COR-L47 (cell line): ENCODE results near the gene VARS1.
A peak's percentile ranks its signal among the peaks of the same experiment; 100 is the strongest.
"Not testable (repeated sequence)": the region's sequence is repeated elsewhere in the genome, so short reads cannot be mapped to it uniquely, and the experiment has no call there.

Experiments
- DNase-seq: peaks from one replicate; lab custom pipeline; 2025; lab: John Stamatoyannopoulos, UW

VARS1 gene

DNA sequence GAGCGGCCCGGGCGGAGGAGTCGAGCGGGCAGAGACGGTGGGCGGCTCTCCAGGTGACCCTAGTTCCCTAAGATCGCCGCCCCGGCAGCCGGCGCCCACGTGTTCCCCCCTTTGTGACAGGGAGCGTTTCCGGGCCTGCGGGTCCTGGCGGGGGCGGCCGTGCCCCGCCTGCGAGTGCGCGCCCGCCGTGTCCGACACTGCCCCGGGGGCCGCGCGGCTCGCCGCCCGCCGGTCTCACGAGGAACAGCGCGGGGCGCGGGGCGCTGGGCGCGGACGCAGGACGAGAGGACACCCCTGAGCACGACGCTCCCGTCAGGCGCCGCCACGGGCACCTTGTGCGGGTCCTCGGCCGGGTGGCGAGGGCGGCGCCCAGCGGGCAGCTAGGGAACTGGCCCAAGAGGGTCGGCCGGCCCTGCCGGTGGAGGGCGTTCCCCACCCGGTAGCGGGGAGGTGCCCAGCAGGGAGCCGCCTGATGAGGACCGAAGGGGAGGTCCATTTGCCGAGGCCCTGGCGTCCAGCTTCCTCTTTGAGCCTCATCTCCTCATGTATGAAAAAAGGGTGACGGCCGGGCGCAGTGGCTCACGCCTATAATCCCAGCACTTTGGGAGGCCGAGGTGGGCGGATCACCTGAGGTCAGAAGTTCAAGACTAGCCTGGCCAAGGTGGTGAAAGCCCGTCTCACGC lies at the start of gene VARS1:
Gene VARS1 (minus strand): TSS at position 137 of the 683 bp plus-strand sequence. CDS start 535 bp downstream, outside the sequence.
- DNase-seq: peak; percentile 93

DNA sequence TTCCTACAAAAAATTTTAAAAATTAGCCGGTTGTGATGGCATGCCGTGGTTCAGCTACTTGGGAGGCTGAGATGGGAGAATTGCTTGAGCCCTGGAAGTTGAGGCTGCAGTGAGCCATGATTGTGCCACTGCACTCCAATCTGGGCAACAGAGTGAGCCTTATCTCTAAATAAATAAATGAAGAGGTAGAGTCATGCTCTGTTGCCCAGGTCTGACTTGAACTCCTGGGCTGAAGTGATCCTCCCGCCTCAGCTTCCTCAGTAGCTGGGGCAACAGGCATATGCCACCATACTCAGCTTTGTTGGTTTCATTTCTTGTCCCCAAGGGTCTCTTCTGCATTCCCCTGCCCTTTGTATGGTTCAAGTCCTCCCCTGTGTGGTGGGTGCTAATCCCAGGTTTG lies 49.0 kb upstream of the VARS1 start:
- DNase-seq: no peak

DNA sequence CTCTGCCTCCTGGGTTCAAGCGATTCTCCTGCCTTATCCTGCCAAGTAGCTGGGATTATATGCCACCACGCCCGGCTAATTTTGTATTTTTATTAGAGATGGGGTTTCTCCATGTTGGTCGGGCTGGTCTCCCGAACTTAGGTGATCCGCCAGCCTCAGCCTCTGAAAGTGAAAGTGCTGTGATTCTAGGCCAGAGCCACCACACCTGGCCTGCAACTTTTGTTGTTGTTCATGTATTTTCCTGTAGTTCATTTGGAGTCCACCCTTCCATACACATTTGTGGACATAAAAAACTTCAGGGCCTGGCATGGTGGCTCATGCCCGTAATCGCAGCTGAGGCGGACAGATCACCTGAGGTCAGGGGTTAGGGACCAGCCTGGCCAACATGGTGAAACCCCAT lies 46.5 kb upstream of the VARS1 start:
- DNase-seq: no peak

DNA sequence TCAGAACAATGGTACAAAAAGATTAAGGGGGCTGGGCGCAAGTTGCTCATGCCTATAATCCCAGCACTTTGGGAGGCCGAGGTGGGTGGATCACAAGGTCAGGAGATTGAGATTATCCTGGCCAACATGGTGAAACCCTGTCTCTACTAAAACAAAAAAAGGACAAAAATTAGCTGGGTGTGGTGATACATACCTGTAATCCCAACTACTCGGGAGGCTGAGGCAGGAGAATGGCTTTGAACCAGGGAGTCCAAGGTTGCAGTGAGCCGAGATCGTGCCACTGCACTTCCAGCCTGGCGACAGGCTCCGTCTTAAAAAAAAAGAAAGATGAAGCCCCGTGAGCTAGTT lies 44.2 kb upstream of the VARS1 start:
- not testable (repeated sequence) for DNase-seq

DNA sequence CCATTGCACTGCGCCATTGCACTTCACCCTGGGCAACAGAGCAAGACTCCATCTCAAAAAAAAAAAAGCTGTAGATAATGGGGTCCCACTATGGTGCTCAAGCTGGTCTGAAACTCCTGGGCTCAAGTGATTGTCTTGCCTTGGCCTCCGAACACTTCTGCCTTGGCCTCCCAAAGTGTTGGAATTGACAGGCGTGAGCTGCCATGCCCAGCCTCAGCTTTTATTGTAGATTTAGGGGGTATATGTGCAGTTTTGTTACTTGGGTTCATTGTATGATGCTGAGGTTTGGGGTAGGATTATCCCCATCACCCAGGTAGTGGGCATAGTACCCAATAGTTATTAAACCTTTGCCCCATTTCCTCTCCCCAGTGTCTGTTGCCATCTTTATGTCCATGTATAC lies 43.4 kb upstream of the VARS1 start:
- no peak for DNase-seq

DNA sequence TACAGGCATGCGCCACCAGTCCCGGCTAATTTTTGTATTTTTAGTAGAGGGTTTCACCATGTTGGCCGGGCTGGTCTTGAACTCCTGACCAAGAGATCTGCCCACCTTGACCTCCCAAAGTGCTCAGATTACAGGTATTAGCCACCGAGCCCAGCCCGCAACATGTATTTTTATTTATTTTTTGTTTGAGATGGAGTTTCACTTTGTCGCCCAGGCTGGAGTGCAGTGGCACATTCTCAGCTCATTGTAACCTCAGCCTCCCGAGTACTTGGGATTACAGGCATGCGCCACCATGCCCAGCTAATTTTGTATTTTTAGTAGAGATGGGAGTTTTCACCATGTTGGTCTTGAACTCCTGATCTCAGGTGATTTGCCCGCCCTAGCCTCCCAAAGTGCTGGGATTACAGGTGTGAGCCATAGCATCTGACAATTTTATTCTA lies 42.6 kb upstream of the VARS1 start:
- DNase-seq: not testable (repeated sequence)

DNA sequence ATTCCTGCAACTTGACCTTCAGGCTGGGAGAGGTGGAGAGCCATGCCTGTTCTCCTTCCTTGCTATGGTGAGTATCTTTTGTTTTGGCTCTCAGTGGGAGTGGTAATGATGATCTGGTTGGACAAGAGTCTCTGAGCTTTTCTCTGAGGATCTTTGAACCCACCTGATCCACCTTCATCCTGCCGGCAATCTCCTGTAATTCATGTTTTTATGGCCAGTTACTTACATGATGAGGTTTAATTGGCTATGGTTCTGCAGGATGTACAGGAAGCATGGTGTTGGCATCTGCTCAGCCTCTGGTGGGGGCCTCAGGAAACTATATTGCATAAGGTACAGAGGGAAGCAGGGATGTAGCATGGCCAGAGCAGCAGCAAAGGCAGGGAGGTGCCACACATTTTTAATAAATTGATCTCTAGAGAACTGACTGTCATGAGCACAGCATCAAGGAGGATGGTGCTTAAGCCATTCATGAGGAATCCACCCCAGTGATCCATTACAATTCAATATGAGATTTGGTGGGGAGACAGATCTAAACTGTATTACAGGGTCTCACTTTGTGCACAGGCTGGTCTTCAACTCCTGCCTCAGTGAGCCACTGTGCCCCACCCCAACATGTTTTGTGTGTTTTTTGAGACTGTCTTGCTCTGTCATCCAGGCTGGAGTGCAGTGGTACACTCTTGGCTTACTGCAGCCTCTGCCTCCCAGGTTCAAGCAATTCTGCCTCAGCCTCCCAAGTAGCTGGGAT lies 42.0 kb upstream of the VARS1 start:
- DNase-seq: no peak

DNA sequence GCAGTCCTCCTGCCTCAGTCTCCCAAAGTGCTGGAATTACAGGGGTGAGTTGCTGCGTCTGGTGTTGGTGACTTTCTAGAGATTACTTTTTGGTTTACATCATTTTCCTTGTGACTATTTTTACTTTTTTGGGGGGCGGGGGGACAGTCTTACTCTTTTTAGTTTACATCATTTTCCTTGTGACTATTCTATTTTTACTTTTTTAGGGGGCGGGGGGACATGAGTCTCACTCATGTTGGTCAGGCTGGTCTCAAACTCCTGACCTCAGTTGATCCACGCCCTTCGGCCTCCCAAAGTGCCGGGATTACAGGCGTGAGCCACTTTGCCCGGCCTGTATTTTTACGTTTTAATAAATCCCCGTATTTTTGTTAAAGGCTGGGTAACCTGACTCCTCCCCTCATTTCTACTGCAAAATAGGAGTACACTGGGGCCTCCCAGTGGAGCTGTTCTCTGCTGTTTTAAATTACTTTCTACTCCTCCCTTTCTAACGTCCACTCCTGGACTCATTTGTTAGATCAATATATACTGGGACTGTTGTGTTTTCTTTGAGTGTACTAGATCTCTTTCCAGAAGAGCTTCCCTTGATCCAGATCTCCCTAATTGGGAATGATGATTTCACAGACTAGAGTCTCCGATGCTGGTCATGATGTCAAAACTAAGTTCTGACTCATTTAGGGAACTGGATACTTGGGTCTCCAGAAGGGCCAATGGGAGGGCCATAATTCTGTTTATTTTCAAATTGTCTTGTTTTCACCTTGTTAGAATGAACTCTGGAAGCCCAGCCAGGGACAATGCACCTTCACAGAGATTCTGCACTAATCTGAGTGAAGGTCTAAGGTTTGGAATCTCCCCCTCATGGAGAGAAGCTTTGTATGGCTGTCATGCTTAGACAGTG lies 41.2 kb upstream of the VARS1 start:
- DNase-seq: no peak

DNA sequence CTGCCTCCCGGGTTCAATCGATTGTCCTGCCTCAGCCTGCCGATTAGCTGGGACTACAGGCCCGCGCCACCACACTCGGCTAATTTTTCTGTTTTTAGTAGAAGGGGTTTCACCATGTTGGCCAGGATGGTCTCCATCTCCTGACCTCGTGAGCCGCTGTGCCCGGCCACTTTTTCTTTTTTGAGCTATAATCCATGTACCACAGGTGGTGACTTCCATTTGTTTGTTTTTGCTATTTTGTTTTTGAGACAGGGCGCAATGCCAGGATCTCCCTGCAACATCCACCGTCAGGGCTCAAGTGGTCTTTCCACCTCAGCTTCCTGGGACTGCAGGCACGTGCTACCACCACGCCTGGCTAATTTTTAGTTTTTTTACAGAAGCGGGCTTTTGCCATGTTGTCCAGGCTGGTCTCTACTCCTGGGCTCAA lies 40.5 kb upstream of the VARS1 start:
- DNase-seq: no peak

DNA sequence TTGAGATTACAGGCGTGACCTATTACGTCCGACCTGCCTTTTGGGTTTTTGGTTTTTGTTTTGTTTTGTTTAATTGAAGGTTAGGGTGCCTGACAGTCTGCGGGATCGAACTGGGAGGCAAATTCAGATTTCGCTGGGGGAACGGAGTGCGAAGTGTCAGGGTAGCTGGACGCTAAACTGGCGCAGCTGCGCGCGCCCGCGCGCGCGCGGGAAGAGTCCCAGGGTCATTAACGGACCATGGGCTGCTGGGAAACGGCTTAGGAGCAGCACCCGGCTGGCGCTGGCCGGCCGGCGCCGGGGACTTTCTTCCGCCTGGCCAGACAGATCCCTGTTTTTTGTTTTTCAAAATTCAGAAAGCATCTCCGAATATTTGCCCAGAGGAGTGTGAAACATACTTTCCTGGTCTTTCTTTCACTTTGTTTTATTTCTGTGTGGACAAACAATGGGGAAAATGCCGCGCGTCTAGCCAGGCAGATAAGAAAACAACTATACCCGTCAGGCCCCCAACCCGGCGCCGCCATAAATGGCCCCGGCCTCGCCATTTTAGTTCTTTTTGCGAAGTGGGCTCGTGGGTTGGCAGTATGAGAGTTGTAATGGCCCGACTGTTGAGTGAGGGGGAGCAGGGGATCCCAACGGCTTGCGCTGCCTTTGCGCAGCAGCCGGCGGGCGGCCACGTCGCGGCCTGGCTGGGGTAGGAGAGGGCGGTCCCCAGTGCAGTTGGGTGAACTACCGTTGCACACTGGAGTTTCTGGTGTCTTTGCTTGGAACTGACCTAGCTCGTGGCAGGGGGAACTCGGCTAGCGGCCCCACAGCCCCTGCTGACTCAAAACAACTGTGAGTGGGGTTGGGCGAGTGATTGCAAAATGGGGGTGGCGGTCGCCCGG lies 39.1 kb upstream of the VARS1 start:
- peak; percentile 85 for DNase-seq

DNA sequence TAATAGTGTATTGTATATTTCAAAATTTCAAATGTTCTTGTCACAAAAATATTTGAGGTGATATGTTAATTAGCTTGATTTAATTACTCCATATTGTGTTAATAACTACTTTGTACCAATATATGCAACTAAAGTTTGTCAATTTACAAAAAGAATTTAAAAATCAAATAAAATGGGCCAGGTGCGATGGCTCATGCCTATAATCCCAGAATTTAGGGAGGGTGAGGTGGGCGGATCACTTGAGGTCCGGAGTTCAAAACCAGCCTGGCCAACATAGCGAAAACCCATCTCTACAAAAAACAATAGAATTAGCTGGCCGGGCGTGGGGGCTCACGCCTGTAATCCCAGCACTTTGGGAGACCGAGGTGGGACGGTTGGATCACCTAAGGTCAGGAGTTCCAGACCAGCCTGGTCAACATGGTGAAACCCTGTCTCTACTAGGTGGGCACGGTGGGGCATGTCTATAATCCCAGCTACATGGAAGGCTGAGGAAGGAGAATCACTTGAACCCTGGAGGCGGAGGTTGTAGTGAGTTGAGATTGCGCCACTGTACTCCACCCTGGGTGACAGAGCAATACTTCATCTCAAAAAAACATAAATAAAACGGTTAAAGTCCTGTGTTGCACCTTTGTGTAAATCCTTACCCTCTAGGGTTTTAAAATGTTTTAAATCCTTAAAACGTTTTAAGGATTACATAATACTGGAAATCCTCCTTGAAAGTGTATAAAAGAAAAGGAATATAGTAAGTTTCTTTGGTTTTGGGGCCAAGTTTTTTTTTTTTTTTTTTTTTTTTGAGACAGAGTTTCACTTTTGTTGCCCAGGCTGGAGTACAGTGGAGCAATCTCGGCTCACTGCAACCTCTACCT lies 36.0 kb upstream of the VARS1 start:
- DNase-seq: no peak

DNA sequence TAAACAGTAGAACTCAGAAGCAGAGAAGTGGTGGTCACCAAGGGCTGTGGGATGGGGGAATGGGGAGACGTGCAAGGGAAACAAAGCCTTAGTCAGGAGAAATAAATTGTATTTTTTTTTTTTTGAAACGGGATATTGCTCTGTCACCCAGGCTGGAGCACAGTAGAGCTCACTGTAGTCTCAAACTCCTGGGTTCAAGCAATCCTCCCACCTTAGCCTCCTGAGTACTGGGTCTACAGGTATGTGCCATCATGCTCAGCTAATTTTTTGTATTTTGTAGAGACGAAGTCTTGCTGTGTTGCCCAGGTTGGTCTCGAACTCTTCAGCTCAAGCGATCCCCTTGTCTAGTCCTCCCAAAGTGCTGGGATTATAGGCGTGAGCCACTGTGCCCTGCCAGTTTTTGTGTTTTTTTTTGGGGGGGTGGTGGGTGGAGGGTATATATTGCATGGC lies 35.4 kb upstream of the VARS1 start:
- no peak for DNase-seq

DNA sequence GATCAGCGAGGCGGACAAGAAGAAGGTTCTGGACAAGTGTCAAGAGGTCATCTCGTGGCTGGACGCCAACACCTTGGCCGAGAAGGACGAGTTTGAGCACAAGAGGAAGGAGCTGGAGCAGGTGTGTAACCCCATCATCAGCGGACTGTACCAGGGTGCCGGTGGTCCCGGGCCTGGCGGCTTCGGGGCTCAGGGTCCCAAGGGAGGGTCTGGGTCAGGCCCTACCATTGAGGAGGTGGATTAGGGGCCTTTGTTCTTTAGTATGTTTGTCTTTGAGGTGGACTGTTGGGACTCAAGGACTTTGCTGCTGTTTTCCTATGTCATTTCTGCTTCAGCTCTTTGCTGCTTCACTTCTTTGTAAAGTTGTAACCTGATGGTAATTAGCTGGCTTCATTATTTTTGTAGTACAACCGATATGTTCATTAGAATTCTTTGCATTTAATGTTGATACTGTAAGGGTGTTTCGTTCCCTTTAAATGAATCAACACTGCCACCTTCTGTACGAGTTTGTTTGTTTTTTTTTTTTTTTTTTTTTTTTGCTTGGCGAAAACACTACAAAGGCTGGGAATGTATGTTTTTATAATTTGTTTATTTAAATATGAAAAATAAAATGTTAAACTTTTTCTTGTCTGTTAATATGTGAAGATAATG lies 34.2 kb upstream of the VARS1 start:
- peak; percentile 43 for DNase-seq

DNA sequence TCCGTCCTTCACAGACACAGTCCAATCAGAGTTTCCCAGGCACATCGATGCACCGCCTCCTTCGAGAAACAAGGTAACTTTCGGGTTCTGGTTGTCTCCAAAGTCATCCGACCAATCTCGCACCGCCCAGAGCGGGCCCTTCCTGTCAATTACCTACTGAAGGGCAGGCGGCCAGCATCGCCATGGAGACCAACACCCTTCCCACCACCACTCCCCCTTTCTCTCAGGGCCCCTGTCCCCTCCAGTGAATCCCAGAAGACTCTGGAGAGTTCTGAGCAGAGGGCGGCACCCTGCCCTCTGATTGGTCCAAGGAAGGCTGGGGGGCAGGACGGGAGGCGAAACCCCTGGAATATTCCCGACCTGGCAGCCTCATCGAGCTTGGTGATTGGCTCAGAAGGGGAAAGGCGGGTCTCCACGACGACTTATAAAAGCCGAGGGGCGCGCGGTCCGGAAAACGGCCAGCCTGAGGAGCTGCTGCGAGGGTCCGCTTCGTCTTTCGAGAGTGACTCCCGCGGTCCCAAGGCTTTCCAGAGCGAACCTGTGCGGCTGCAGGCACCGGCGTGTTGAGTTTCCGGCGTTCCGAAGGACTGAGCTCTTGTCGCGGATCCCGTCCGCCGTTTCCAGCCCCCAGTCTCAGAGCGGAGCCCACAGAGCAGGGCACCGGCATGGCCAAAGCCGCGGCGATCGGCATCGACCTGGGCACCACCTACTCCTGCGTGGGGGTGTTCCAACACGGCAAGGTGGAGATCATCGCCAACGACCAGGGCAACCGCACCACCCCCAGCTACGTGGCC lies 31.9 kb upstream of the VARS1 start, which contains the start of gene HSPA1B:
Gene HSPA1B (plus strand): TSS at position 453 of the 794 bp plus-strand sequence. CDS start 213 bp downstream, at position 666.
- DNase-seq: peak; percentile 100

DNA sequence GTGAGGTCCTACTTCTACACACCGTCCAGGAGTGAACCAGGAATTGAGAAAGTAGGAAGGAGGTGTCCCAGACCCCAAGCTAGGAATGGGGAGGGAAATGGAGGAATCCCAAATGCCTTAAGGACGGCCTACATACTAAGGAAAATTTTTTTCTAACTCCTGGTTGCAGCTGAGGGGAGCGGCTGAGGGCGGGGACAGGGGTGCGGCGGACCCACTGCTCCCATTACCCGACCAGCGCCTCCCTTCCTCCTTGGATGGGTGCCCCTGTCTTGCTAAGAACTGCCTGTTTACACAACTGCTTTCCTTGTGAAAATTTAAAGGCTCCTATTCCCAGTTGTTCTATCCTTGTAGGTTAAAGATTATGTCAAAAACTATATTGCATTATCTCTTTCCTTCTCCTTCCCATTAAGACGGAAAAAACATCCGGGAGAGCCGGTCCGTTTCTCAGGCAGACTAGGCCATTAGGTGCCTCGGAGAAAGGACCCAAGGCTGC lies 31.3 kb upstream of the VARS1 start:
- DNase-seq: peak; percentile 60

DNA sequence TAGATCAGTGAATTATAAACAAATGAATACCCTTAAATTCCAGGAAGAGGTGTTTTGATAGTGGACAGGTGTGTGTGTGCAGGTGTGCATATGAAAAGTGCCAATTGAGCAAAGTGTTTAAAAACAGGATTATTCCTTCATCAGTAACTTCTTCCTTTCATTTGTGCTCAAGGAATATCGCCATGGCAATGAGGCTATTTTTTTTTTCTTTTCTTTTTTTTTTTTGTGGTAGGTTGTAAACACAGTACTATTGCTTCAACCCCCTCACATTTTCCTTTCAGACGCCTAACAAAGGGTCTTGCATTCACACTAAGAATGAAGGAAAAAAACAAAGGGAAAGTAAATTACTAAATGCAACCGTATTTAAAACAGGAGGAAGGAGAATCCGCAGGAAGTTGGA lies 30.0 kb upstream of the VARS1 start:
- DNase-seq: no peak

DNA sequence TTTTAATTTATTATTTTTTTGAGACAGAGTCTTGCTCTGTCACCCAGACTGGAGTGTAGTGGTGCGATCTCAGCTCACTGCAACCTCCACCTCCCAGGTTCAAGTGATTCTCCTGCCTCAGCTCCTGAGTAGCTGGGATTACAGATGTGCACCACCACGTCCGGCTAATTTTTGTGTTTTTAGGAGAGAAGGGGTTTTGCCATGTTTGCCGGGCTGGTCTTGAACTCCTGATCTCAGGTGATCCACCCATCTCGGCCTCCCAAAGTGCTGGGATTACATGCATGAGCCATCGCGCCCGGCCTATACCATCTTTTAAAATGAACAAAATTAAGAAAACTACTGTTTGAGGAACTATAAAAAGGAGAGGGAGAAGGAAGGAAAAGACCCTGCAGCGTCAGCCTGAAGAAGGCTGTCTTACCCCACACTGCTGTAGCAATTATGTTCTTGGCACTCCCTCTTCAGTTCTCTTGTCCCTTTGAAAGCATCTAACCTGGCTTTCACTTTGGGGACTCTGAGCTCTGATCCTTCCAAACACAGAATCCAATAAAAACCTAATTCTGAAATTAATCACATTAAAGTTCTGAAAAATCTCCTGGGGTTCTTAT lies 28.1 kb upstream of the VARS1 start:
- DNase-seq: not testable (repeated sequence)
